Cortex of kidney (tissue), 1 donor: ENCODE results near the gene WDSUB1.

Experiments used
- DNase-seq: peaks from one replicate; lab custom pipeline; 2025; lab: John Stamatoyannopoulos, UW

WDSUB1 gene

DNA sequence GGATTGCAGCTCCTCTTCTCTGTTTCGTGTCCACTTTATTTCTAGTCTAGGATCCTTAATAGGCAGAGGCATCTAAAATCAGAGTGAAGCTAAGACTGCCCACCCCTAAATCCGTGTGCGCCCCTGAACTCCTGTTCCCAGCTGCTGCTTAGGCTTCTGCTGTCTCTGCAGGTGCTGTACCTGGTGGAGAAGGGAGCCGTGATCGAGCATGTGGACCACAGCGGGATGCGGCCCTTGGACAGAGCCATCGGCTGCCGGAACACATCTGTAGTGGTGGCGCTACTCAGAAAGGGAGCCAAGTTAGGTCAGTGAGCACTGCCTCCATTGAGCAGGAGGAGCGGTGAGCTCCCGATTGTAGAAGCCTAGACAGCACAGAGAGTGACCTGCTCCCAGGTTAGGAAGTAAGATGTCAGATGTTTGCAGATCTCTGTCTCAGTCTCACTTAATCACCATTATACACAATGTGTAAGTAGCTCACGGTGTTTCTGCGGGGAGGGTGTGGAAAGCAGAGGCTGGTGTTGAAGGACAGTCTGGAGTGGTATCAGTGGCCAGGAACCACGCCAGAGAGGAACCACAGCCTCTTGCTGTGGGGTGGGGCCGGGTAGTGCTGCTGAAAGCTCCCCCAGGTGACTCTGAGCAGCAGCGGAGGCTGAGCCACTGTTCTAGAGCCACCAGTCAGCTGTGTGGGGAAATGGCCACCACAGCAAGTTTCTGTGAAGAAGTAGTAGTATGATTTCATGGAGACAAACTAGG, 62.3 kb downstream of the WDSUB1 start:
- DNase-seq, result no peak

DNA sequence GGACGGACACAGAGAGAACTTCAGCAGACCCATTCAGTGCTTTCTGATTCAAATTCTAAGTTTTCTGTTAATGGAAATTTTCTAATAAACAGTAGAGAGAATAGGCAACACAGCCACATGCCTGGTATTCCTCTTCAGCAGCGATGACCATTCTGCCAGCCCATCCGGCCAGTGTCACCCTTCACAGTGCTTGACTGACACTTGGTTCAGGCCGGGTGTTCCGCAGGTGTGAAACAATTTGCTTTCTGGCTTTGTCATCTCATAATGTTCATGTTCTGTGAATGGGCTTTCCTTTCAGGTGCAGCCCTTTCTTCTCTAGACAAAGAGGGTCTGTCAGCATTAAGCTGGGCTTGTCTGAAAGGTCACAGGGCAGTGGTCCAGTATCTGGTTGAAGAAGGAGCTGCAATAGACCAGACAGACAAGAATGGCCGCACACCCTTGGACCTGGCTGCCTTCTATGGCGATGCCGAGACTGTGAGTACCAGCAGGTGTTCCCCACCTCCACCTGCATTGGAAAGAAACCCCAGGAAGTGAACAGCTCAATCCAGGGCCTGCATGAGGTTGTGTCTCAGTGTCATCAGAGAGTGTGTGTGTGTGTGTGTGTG, 67.0 kb downstream of the WDSUB1 start:
- DNase-seq, result no peak

GRCh38 chr2:159218389-159218788, 68.1 kb downstream of the WDSUB1 start:
- no peak for DNase-seq

DNA sequence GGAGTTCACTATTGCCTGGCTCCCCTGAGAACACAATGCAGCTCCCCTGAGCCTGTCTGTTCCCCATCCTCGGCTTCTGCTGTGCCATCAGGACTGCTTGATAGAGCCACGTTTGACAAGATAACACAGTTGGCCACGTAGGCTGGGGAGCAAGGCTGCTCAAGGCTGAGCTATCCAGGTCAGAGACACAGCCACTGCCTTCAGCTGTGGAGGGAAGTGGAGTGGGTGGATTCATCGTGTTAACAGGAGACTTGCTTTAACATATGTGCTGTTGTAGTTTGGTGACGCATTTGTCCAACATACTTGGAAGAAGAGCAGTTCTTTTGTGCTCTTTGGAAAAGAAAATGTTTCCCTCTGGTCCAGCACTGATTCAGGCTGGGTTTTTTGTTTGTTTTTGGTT, 68.8 kb downstream of the WDSUB1 start:
- DNase-seq, result no peak

DNA sequence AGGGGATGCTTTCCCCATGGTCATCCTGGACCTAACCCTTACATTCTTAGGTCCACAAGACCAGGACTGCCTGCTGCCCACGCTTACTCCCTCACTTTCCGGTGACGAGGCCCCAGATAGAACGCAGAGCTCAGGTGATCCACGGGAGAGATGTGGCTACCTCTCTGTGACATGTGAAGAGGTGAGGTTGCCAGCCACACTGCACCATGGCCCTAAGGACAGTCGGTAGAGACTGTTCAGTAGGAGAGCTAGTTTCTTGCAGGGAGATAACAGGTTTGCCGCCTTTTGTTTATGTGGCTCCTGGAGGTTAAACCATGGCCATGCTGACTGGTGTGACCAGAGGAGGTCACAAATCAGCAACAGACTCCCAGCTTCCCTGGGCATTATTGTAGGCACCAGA, 71.4 kb downstream of the WDSUB1 start:
- DNase-seq, result no peak

- no peak for DNase-seq
Measured at GRCh38 chr2:159214325-159214865, 72.1 kb downstream of the WDSUB1 start.

GRCh38 chr2:159213296-159213695, 73.2 kb downstream of the WDSUB1 start:
- DNase-seq, result no peak

DNA sequence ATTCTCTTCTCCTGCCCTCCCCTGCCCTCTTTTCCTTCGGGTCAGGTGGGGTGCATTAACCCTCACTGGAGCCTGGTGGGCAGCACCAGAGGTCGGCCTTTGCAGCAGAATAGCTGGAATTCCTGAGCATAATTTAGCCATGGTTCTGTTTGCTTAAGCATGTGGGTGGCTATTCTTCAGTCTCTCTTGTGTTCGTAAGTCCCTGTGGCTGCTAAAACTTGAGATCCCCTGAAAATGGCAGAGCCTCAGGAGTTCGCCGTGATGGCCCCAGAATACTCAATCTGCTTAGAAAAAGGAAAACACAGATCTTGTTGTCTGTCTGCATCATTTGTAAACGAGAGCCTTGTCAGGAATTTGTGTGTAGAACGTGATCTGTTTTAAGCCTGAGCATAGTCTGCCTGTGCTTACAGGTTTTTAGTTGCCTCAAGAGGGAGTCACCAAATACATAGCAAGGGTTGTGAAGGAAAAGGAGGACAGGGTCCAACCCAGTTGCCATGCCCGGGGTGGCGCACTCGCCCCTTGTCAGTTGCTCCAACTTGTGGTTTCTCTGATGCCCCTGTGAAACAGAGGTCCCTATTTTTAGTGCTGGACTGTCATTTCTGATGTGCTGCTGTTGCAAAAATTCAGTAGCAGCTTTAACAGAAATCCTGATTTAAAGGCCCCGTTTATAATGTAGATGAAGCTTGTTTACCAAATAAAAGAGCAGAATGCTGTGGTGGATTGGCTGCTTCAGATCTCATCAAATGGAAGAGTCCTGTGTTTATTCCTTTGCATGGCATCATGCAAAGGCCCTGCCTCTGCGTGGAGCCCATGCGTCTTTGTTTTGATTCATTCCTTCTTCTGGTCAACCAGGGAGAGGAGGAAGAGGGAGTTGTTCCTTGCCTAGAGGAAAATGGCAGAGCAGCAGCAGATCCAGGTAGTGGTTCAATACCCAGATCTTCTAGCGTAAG, 74.8 kb downstream of the WDSUB1 start:
- DNase-seq, result no peak

DNA sequence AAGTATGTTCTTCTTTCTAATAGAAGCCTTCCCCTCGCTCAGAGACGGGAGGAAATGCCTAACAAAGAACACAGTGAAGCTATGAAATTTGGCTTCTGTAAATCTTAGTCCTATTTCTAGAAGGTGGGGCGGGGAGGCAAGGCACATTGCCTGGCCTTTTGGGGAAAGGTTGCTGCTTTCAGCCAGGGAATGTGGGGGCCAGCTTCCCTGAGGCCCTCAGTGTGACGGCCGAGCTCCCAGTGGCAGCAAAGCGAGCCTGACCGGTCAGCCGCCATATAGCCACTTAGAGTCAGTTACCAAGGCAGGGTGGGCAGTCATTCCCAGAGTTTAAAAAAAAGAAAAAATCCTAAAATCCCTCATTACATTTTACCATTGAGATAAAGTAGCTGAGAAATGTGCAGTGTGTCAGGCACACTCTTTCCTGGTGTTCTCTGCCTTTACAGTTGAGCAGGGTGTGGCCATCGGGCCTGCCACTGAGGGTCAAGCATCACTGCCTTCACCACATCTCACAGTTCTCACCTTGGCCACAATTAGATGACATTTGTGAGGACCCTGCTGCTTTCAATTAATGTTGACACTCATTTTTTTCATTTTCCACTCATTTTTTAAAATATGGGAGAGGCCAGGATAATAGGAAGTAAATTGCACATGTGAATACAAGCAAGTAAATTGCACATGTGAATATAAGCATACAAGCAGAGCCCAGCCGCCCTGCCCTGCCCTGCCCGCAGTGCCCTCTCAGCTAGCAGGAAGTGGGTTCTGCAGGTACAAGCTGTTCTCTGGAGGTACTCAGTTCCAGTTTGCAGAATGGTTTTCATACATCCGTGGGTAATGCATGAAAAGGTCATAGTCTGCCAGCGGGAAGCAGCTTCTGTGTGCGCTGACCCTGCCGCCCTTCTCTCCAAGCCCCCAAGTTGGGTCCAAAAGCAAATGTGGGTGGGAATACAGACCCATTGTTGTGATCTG, 76.9 kb downstream of the WDSUB1 start:
- no peak for DNase-seq

DNA sequence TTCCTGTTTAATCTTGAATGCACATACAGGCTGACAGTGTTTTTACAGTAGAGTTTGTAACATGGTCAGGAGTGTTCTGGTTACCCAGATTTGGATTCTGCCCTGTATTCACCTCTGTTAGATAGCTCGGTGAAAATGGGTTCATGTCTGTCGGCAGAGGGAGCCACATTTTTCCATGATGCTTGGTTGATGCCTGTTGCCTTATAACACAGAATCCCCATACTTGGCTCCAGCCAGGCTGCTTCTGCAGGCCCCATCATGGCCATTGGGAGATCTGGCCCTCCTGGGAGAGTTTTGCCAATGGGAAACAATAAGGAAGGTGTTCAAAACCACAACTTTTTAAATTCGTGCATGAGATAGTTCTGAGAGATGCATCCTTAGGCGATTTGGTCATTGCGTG, 78.1 kb downstream of the WDSUB1 start:
- DNase-seq, result no peak

GRCh38 chr2:159206736-159207380, 79.6 kb downstream of the WDSUB1 start:
- no peak for DNase-seq

DNA sequence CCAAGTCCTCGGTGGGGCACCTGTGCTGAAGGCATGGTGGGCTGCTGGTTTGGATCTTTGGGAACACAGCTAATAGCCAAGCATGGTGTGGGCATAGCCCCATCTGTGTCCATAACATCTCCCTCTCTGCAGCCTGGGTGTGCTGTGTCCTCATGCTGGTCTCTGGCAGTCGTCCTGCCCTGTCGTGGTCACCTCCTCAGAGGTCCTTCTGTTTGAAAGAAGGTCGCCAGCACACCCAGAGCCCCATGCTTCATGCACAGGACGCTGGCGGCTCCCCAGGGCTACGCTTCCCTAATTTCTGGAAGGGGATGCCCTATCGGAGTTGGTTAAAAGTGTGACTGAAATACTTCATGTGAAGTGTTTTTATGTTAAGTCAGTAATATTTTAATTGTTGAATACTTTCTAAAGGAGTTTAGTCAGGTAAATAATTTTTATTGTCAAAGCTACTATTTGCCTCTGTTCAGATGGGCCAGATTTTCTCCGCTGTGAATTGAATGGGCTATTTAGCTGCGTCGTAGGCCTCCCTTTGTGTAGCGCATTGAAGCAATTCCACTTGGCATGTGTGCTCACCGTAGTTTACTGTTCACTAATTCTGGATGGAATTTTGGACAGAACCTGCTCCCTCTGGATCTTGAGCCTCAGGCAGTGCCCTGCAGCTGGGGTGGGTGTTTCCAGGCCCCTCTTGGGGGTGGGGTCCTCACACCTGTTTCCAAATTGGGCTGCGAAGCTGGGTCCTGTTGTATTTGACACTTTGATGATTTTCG, 81.9 kb downstream of the WDSUB1 start:
- no peak for DNase-seq

GRCh38 chr2:159202568-159203071, 83.9 kb downstream of the WDSUB1 start:
- DNase-seq, result no peak

- DNase-seq, result no peak
Measured at GRCh38 chr2:159201360-159202063, 85.0 kb downstream of the WDSUB1 start.

- DNase-seq, result no peak
Measured at GRCh38 chr2:159200498-159200897, 86.0 kb downstream of the WDSUB1 start.

- no peak for DNase-seq
Measured at GRCh38 chr2:159199761-159200465, 86.6 kb downstream of the WDSUB1 start.

GRCh38 chr2:159199236-159199635, 87.3 kb downstream of the WDSUB1 start:
- no peak for DNase-seq

DNA sequence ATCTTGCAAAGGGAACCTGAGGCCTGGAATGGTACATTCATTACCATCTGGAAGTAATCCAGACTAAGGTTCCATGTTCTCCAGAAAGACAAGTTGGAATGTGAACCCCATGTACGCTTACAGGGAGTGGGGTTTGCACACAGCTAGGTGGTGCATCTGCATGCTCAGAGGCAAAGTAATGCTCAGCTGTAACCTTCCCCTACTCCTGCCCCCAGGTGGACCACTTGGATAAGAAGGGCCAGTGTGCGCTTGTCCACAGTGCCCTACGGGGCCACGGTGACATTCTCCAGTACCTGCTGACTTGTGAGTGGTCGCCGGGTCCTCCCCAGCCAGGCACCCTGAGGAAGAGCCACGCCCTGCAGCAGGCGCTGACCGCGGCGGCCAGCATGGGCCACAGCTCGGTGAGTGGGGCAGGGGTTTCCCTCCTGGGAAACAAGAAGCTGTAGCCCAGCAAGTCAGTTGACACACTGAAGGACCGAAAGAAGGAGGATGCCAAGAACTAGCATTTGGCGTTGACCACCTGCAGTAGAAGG, 90.0 kb downstream of the WDSUB1 start:
- no peak for DNase-seq
